ENCODE data around the gene GBE1.

- TF ChIP-seq CTCF (conservative IDR thresholded peaks at IDR 0.05 in 1 of 2, IDR thresholded peaks at IDR 0.05 in 1 of 2; ENCODE audit: low read depth in 1 of 2, low read length in 2 of 2) (no peak), EZH2 (IDR thresholded peaks at IDR 0.05; ENCODE audit: low read length, missing control alignments) (no peak)
Measured at GRCh38 chr3:81663114-81663513, 98.3 kb downstream of the GBE1 start.
